Measurements from ENCODE around the gene TGFA.

TGFA gene

GRCh38 chr2:70417011-70417410 is 136.6 kb downstream of the TGFA start:
- no peak for DNase-seq (ENCODE audit: low read depth)

GRCh38 chr2:70412294-70413070 is 141.1 kb downstream of the TGFA start:
- no peak for DNase-seq (ENCODE audit: low read depth)

GRCh38 chr2:70411483-70412125 is 142.0 kb downstream of the TGFA start:
- no peak for DNase-seq (ENCODE audit: low read depth)

GRCh38 chr2:70403267-70404053 is 150.2 kb downstream of the TGFA start:
- DNase-seq (ENCODE audit: low read depth): no peak

GRCh38 chr2:70400539-70400938 is 153.1 kb downstream of the TGFA start:
- no peak for DNase-seq (ENCODE audit: low read depth)

GRCh38 chr2:70399046-70399445 is 154.6 kb downstream of the TGFA start:
- no peak for DNase-seq (ENCODE audit: low read depth)

All from activated T-cell treated with anti-CD3 and anti-CD28 coated beads for 24 hours (primary cell).